H9 (cell line): ENCODE data around the gene KRTAP10-8. TPM values are rescaled to one million over a fixed set of nuclear protein-coding genes. Genes with fewer than 3 reads are reported as not detected.
"Not testable (repeated sequence)": the region's sequence is repeated elsewhere in the genome, so short reads cannot be mapped to it uniquely, and the experiment has no call there.

Experiments used
- DNase-seq: peaks from one replicate; pipeline ENCODE4 v3.0.0-alpha.2; 2017
- H2AFZ ChIP-seq: one replicate; pipeline ENCODE4 v1.6.1; 2013; ENCODE audit warnings: mild to moderate bottlenecking, low read length, control low read depth, moderate library complexity
- H2AK5ac ChIP-seq: 2 replicates; pipeline ENCODE4 v1.6.1; 2013; ENCODE audit warnings: low read length, control low read depth, mixed read lengths; ENCODE audit not compliant: insufficient read length
- H2BK120ac ChIP-seq: one replicate; pipeline ENCODE4 v1.6.1; 2013; ENCODE audit warnings: low read depth, mild to moderate bottlenecking, low read length, control low read depth, inconsistent platforms; ENCODE audit not compliant: poor library complexity, severe bottlenecking
- H2BK12ac ChIP-seq: 2 replicates; pipeline ENCODE4 v1.6.1; 2013; ENCODE audit warnings: low read length, control low read depth, mixed read lengths, low read depth; ENCODE audit not compliant: insufficient read length
- H2BK15ac ChIP-seq: 2 replicates; pipeline ENCODE4 v1.6.1; 2013; ENCODE audit warnings: low read depth, low read length, control low read depth
- H2BK20ac ChIP-seq: one replicate; pipeline ENCODE4 v1.6.1; 2013; ENCODE audit warnings: low read depth, mild to moderate bottlenecking, low read length, control low read depth, inconsistent platforms; ENCODE audit not compliant: poor library complexity, severe bottlenecking
- H2BK5ac ChIP-seq: 2 replicates; pipeline ENCODE4 v1.6.1; 2013; ENCODE audit warnings: low read length, control low read depth, mixed read lengths; ENCODE audit not compliant: insufficient read length
- H3K14ac ChIP-seq: 2 replicates; pipeline ENCODE4 v1.6.1; 2013; ENCODE audit warnings: low read length, control low read depth; ENCODE audit not compliant: insufficient read depth
- H3K18ac ChIP-seq: 2 replicates; pipeline ENCODE4 v1.6.1; 2013; ENCODE audit warnings: low read depth, mild to moderate bottlenecking, mixed read lengths, low read length, control low read depth; ENCODE audit not compliant: insufficient read length
- H3K23ac ChIP-seq: 2 replicates; pipeline ENCODE4 v1.6.1; 2013; ENCODE audit warnings: low read length, control low read depth, mixed read lengths, low read depth; ENCODE audit not compliant: insufficient read length
- H3K23me2 ChIP-seq: 2 replicates; pipeline ENCODE4 v1.6.1; 2013; ENCODE audit warnings: low read depth, mild to moderate bottlenecking, mixed read lengths, low read length, control low read depth; ENCODE audit not compliant: insufficient read length, poor library complexity, severe bottlenecking
- H3K27ac ChIP-seq: 2 replicates; pipeline ENCODE4 v1.5.1; 2013; ENCODE audit warnings: low read length, control low read depth, mixed read lengths, low read depth; ENCODE audit not compliant: insufficient read length
- H3K27me3 ChIP-seq: 2 replicates; pipeline ENCODE4 v1.6.1; 2013; ENCODE audit warnings: low read length, control low read depth, inconsistent platforms; ENCODE audit not compliant: insufficient read depth
- H3K4ac ChIP-seq: 2 replicates; pipeline ENCODE4 v1.6.1; 2013; ENCODE audit warnings: low read depth, mild to moderate bottlenecking, control low read depth, inconsistent platforms, low read length, moderate library complexity
- H3K4me1 ChIP-seq: 2 replicates; pipeline ENCODE4 v1.6.1; 2013; ENCODE audit warnings: low read length, control low read depth, inconsistent platforms; ENCODE audit not compliant: insufficient read depth
- H3K4me2 ChIP-seq: 2 replicates; pipeline ENCODE4 v1.6.1; 2013; ENCODE audit warnings: low read length, control low read depth, mixed read lengths; ENCODE audit not compliant: insufficient read length, insufficient read depth
- H3K56ac ChIP-seq: 2 replicates; pipeline ENCODE4 v1.6.1; 2013; ENCODE audit warnings: low read depth, mild to moderate bottlenecking, mixed read lengths, low read length, control low read depth; ENCODE audit not compliant: insufficient read length
- H3K79me1 ChIP-seq: 2 replicates; pipeline ENCODE4 v1.6.1; 2013; ENCODE audit warnings: low read depth, mild to moderate bottlenecking, moderate library complexity, low read length, control low read depth, inconsistent platforms; ENCODE audit not compliant: insufficient read depth, poor library complexity, severe bottlenecking
- H3K79me2 ChIP-seq: 2 replicates; pipeline ENCODE4 v1.6.1; 2013; ENCODE audit warnings: low read length, control low read depth, inconsistent platforms; ENCODE audit not compliant: insufficient read depth
- H3K9ac ChIP-seq: 2 replicates; pipeline ENCODE4 v1.6.1; 2013; ENCODE audit warnings: low read length, control low read depth, mixed read lengths; ENCODE audit not compliant: insufficient read length; ENCODE audit errors: extremely low read depth
- H3K9me3 ChIP-seq: one replicate; pipeline ENCODE4 v1.6.1; 2013; ENCODE audit warnings: low read depth, low read length, inconsistent platforms; ENCODE audit not compliant: control insufficient read depth
- H3T11ph ChIP-seq: one replicate; pipeline ENCODE4 v1.6.1; 2013; ENCODE audit warnings: mild to moderate bottlenecking, low read length, control low read depth, inconsistent platforms
- H4K20me1 ChIP-seq: one replicate; pipeline ENCODE4 v1.6.1; 2013; ENCODE audit not compliant: control insufficient read depth, insufficient read length, insufficient read depth
- H4K5ac ChIP-seq: 2 replicates; pipeline ENCODE4 v1.6.1; 2013; ENCODE audit warnings: low read depth, mild to moderate bottlenecking, mixed read lengths, low read length, control low read depth; ENCODE audit not compliant: insufficient read length
- H4K8ac ChIP-seq: replicated peaks from 2 replicates; pipeline ENCODE4 v1.6.1; 2013; ENCODE audit warnings: low read length, control low read depth, mixed read lengths, low read depth; ENCODE audit not compliant: insufficient read length
- H4K91ac ChIP-seq: 2 replicates; pipeline ENCODE4 v1.6.1; 2013; ENCODE audit warnings: low read depth, mild to moderate bottlenecking, moderate library complexity, mixed read lengths, low read length, control low read depth; ENCODE audit not compliant: insufficient read length
- H3K27ac Mint-ChIP-seq, 3 experiments: 2 replicates in 2 of 3; 3 replicates in 1 of 3; pipeline ENCODE4 v1.8.0; 2020 to 2021; ENCODE audit warnings: mixed read lengths in 3 of 3, mild to moderate bottlenecking in 1 of 3, moderate library complexity in 1 of 3
- H3K27me3 Mint-ChIP-seq: 2 replicates; pipeline ENCODE4 v1.8.0; 2021; ENCODE audit warnings: low read depth, mild to moderate bottlenecking, moderate library complexity, mixed read lengths
- H3K36me3 Mint-ChIP-seq, 3 experiments: 2 replicates in 2 of 3; 3 replicates in 1 of 3; pipeline ENCODE4 v1.8.0; 2020 to 2021; ENCODE audit warnings: low read depth in 3 of 3, mixed read lengths in 3 of 3; ENCODE audit not compliant: insufficient read depth in 1 of 3
- H3K4me1 Mint-ChIP-seq, 2 experiments: 2 replicates each; pipeline ENCODE4 v1.8.0; 2020; ENCODE audit warnings: mixed read lengths in 2 of 2
- H3K4me3 Mint-ChIP-seq, 2 experiments: 2 replicates in 1 of 2; 3 replicates in 1 of 2; pipeline ENCODE4 v1.8.0; 2020 to 2021; ENCODE audit warnings: mild to moderate bottlenecking in 2 of 2, mixed read lengths in 2 of 2, moderate library complexity in 1 of 2
- H3K9me3 Mint-ChIP-seq, 2 experiments: 2 replicates in 1 of 2; 3 replicates in 1 of 2; pipeline ENCODE4 v1.8.0; 2020; ENCODE audit warnings: mild to moderate bottlenecking in 2 of 2, mixed read lengths in 2 of 2, moderate library complexity in 1 of 2
- CTCF ChIP-seq: fragments of 200-600 bp; sonication (generic); conservative IDR thresholded peaks from 3 replicates; pipeline ENCODE4 v1.8.0; 2021; ENCODE audit warnings: antibody characterized with exemption, mild to moderate bottlenecking
- WGBS: extraction: QIAGEN DNeasy Blood & Tissue Kit; methylation state at CpG from one replicate; pipeline ENCODE4 v1.1.7; 2013; ENCODE audit warnings: missing lambda C conversion rate, low lambda C conversion rate, mixed read lengths; ENCODE audit not compliant: insufficient read length; ENCODE audit errors: extremely low coverage; 5-methylcytosine and 5-hydroxymethylcytosine counted together
- total RNA-seq: library from RNA; stranded (reverse); gene quantifications from 2 replicates; pipeline ENCODE4 v1.2.1, GENCODE V29; 2021

Gene KRTAP10-8
- total RNA-seq, 1 experiment from 2014 or later, result not detected

GRCh38 chr21:44601091-44601490 lies 10.8 kb upstream of the KRTAP10-8 start:
- H2BK12ac ChIP-seq, H3K4me3 Mint-ChIP-seq, H4K91ac ChIP-seq, H3K9me3 ChIP-seq, H2BK120ac ChIP-seq, H3K9me3 Mint-ChIP-seq, H2AFZ ChIP-seq, H3K27me3 ChIP-seq, H4K8ac ChIP-seq, H3K79me1 ChIP-seq, H3K36me3 Mint-ChIP-seq, H3K4me2 ChIP-seq, H2BK15ac ChIP-seq, H3K4ac ChIP-seq, H3K56ac ChIP-seq, H3K4me1 ChIP-seq, H3K23me2 ChIP-seq, H3K79me2 ChIP-seq, H4K20me1 ChIP-seq, H2BK5ac ChIP-seq, H3K14ac ChIP-seq, H2AK5ac ChIP-seq, H3K9ac ChIP-seq, H3T11ph ChIP-seq, H4K5ac ChIP-seq, H3K18ac ChIP-seq, H3K23ac ChIP-seq, H2BK20ac ChIP-seq, H3K27ac ChIP-seq: not testable (repeated sequence)
- H3K27ac Mint-ChIP-seq, result peak overlapping the region in 1 of 3 experiments; percentile 82; a peak in 1 of 7 replicates
- TF ChIP-seq CTCF, result 0 out of 3 replicates have a peak, but pooled peaks have one; percentile 8
- peak; percentile 30 for DNase-seq
- WGBS, result no CpG with 5 or more reads among the region's 10 CpGs
- H3K27me3 Mint-ChIP-seq, result peaks cover 11% of the 10 kb centered on the region
- H3K4me1 Mint-ChIP-seq, result peaks cover 36 to 37% of the 10 kb centered on the region in 2 experiments
